NCI-H2227 (cell line): Measurements from ENCODE around the gene R3HCC1L.

ENCODE experiments used
- DNase-seq: peaks from one replicate; lab custom pipeline; 2025; ENCODE audit not compliant: unreplicated experiment; lab: John Stamatoyannopoulos, UW

The R3HCC1L gene

GRCh38 chr10:98134431-98135221, at the start of gene R3HCC1L:
Gene R3HCC1L (plus strand): TSS chr10:98134657. CDS start chr10:98208115, 73,458 bp downstream.
- peak; percentile 94 for DNase-seq

- no peak for DNase-seq
These were observed 49.2 kb upstream of the R3HCC1L start for GRCh38 chr10:98085238-98085637.

DNA sequence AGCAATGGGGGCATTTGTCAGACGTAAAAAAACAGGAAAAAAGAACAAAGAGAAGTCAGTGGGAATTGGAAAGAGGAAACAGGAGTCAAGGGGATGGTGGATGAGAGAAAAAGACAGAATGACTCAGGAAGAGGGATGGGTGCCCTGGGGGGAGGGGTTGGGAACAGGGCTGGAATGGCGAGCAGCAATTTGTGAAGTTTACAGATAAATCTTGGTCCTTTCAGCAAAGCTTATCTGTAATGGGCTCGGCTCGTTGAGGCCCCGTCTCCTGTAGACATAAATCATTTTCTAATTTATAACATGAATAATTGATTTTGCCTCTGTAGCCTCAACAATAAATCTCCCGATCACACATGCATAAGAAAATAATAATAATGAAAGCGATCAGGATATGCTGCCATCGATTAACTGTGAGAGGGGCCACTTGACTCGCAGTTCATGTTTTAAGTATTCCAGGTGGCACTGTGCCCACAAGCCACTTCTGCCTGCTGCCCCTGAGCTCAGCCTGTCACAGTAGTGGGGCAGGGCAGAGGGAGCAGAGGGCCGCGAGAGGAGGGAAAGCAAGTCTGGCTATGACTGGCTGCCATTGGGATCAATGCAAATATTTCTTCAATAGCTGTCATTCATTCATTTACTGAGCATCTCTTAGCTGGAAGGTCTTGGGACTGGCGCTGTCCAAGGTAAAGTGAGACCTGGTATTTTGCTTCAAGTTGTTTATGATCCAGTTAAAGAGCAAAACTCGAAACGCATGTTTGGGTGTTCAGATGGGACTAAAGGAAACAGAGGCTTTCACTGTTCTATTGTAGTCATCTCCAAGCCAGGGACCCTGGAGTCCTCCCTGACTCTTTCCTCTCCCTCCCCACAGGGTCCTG, 47.4 kb upstream of the R3HCC1L start:
- DNase-seq, result no peak

- no peak for DNase-seq
These were observed 46.1 kb upstream of the R3HCC1L start for GRCh38 chr10:98088186-98088971.

DNA sequence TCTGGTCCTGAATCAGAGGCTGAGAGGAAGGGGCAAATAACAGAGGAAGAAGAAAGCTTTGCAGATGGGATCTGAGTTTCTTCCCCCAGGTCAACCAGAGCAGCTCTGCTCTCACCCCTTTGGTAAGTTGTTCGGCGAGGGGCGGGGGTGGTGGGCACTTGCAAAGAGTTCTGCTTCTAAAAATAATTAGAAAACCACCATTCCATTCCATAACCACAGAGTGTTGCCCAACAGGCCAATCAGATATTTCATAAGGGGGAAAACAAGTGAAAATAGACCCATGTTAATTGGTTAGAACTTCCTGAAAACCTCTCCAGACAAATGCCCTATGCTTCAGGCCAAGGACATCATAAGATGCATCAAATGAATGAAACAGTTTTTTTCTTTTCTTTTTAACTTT, 43.6 kb upstream of the R3HCC1L start:
- no peak for DNase-seq

- no peak for DNase-seq
These were observed 38.1 kb upstream of the R3HCC1L start for GRCh38 chr10:98096316-98096715.

GRCh38 chr10:98096731-98097130, 37.7 kb upstream of the R3HCC1L start:
- peak; percentile 15 for DNase-seq

DNA sequence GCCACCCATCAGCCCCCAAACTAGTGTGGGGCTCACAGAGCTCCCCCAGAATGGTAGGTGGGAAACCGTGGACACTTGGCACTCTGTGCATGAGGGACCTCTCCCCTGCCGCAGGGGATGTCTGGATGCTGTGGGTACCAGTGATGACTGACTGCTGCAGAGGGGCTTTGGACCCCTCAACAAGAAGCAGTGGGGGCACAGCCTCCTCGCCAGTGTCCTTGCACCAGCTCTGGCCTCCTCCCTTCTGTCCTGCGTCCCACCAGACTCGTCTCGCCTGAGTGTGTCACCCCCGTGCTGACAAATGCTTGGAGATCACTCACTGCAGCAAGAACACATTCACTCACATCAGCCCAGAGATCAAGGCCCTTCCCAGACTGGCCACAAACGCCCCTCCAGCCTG, 37.3 kb upstream of the R3HCC1L start:
- DNase-seq, result no peak

- DNase-seq, result peak; percentile 44
These were observed 36.8 kb upstream of the R3HCC1L start for GRCh38 chr10:98097616-98098015.

DNA sequence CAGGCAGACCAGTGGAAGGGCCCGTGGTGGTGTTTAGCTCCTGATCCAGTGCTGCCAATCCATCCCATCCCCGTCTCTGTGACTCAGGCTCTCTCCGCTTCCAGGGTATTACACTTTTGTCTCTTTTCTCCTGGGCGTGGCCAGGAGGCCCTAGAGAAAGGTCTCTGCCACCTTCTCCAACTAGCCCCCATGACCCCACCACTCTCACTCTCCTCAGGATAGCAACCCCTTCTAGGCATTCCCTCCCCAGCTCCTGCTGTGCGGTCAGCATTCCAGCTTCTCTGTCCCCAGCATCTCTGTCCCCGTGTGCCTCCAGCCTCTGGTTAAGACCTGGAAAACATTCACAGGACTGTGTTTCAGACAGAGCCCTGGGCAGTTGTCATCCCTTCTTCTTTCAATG, 36.2 kb upstream of the R3HCC1L start:
- no peak for DNase-seq

- no peak for DNase-seq
These were observed 34.0 kb upstream of the R3HCC1L start for GRCh38 chr10:98100476-98100875.

DNA sequence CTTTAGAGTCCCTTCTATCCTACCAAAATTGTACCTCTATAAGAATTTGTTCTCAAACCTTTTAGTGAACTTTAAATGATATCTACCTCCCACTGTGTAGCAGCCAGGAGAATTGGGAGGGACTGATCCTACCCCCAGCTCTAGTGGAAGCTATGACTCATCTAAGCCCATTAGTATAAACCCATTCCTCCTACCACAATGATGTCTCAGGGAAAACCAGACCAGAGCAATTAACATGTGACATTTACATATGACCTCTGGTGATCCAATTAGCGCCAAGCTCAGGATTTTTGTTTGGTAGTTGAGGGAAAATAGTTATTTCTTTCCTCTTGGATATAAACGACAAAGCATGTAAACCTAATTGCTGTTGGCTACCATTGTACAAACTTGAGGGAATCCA, 33.1 kb upstream of the R3HCC1L start:
- no peak for DNase-seq

GRCh38 chr10:98104125-98104524, 30.3 kb upstream of the R3HCC1L start:
- no peak for DNase-seq

- DNase-seq, result no peak
These were observed 27.9 kb upstream of the R3HCC1L start for GRCh38 chr10:98106531-98106930.

GRCh38 chr10:98107644-98108430, 26.6 kb upstream of the R3HCC1L start:
- no peak for DNase-seq

DNA sequence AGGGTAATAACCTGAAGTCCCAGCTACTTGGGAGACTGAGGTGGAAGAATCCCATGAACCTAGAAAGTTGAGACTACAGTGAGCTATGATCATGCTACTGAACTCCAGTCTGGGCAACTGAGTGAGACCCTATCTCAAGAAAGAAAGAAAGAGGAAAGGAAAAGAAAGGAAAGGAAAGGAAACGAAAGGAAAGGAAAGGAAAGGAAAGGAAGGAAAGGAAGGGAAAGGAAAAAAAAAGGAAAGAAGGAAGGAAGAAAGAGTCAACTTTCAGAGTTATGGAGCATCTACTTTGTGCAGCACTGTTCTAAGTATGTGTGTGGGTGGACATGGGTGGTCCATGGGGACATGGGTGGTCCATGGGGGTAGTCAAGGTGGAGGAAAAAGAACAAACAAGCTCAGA, 24.1 kb upstream of the R3HCC1L start:
- DNase-seq, result no peak

DNA sequence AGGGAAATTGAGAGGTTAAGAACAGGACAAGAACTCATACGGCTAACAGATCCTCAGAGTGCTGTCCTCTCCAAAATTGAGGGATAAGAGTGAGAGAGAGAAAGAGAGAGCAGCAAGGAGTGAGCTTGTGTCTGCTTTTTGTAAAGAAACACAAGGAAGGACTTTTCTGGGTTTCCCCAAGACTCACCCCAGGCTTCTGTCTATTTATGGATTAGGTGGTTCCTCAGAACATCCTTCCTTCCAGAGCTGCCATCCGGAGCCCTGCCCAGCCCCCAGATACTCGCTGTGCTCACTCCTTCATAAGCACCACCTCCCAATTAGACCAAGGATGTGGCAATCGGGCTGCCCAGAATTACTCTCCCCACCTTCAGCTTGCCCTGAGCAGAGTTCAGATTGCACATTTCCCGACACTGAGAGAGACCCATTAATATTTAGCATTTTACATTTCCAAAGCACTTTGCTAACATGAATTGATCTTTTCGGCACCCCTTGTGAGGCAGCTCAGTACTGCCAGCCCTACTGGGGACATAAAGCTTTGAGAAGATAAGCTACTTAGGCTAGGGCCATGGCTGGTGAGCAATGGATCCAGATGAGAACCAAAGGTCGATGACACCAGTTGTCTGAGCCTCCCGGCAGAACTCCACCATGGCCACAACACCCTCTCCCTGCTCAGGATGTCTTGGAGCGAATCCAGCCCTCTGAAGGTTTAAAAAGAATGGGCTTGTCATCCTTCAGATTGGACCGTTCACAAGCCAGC, 19.2 kb upstream of the R3HCC1L start:
- DNase-seq, result no peak

- no peak for DNase-seq
These were observed 14.6 kb upstream of the R3HCC1L start for GRCh38 chr10:98119891-98120290.

GRCh38 chr10:98125940-98126631, 8.4 kb upstream of the R3HCC1L start:
- DNase-seq, result no peak
